Left hindlimb (tissue), 1 donor: ENCODE results near the gene ZNF214.
"Not testable (repeated sequence)": the region's sequence is repeated elsewhere in the genome, so short reads cannot be mapped to it uniquely, and the experiment has no call there.

ENCODE experiments used
- DNase-seq: peaks from one replicate; pipeline ENCODE4 v3.0.0-alpha.2; 2018

Gene ZNF214

DNA sequence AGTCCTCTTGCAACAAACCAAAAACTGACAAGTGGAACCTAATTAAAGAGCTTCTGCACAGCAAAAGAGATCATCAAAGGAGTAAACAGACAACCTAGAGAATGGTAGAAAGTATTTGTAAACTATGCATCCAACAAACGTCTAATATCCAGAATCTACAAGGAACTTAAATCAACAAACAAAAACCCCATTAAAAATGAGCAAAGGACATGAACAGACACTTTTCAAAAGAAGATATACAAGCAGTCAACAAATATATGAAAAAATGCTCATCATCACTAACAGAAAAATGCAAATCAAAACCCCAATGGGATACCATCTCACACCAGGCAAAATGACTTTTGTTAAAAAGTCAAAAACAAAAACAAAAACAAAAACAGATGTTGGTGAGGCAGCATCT lies 33.7 kb downstream of the ZNF214 start:
- no peak for DNase-seq

DNA sequence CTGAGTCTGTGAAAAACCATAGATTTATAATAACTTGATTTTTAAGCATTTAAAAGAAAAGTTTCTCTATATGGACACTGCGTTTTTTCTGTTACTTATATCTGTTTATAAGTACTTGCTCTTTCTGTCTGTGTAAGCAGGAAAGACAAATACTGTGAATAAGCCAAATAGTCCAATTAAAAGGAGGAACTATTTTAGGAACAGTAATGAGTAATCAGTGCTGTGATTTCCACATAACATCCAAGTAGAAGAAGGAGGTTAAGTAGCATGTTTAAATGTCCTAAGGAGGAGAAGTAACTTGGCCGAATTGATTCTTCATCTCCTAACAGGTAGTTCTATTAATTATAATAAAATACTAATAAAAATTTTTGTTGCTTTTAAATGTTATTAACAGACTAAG lies 40.8 kb downstream of the ZNF214 start:
- DNase-seq = no peak

DNA sequence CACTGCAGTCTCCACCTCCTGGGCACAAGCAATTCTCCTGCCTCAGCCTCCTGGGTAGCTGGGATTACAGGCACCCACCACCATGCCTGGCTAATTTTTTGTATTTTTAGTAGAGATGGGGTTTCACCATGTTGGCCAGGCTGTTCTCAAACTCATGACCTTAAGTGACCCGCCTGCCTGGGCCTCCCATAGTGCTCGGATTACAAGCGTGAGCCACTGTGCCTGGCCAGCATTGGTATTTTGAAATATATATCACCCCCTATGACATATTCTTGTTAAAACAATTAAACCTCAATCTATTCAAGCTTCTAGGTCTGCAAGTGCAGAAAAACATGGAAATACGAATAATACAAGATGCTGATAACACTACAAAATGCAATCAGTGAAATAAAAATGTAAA lies 50.3 kb downstream of the ZNF214 start:
- DNase-seq = not testable (repeated sequence)

DNA sequence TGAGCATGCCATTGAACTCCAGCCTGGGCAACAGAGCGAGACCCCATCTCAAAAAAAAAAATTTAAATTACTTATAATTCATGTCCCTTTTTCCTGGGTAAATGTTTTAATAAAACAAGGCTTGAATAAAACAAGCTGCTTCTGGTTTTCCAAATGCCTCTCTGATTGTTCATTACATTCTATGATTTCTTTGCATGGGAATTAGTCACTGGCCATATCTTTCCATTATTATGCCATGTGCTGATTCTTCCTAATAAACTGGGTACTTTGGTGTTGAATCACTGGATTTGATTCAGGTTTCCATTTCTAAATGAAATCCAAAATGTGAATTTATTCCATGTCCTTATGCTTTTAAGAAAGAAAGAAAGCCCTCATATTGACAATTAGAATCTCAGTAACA lies 51.3 kb downstream of the ZNF214 start:
- DNase-seq = no peak

DNA sequence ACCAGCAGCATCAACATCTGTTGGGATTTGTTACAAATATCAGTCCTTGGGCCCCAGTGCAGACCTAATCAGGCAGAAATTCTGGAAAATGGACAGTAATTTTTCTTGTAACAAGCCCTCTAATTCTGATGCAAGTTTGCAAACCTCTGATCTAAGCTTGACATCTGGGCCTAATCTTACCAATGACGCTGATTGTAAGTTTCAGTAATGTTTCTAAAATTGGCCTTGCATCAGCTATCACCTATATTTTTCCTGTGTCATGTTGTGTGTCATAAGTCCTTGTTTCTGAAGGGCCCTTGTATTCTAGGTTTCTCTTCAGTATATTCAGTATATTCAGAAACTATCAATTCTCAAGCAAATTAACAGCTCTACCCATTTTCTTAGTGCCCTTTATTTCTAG lies 57.5 kb downstream of the ZNF214 start:
- DNase-seq = no peak

DNA sequence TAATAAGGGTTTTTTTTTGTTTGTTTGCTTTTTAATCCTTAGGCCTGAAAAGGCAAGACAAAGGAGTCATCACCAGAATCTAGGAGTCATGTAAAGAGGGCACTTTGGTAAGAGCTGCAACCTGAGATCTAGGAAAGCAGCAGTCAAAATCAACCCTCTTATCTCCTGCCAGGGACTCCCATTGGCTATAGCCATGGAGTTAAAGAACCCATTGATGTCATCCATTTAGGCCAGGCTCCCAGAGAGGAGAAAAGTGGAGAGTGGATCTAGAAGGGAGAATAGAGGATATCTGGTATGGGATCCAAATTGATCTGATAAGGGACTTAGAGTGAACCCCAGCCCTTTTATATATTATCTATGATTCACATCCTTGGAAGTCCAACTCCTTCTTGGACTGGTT lies 58.0 kb downstream of the ZNF214 start:
- no peak for DNase-seq

DNA sequence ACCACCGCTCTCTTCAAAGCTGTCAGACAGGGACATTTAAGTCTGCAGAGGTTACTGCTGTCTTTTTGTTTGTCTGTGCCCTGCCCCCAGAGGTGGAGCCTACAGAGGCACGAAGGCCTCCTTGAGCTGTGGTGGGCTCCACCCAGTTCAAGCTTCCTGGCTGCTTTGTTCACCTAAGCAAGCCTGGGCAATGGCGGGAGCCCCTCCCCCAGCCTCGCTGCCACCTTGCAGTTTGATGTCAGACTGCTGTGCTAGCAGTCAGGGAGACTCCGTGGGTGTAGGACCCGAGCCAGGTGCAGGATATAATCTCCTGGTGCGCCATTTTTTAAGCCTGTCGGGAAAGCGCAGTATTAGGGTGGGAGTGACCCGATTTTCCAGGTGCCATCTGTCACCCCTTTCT lies 65.9 kb downstream of the ZNF214 start:
- not testable (repeated sequence) for DNase-seq
